GM19372 (cell line): Measurements from ENCODE around the gene INTS1.

Source experiments
- ATAC-seq: cut with Tn5 transposase; IDR thresholded peaks from one replicate; pipeline ENCODE4 v1.9.1; 2021; ENCODE audit warnings: mild to moderate bottlenecking, low read depth, moderate library complexity; ENCODE audit not compliant: unreplicated experiment

Gene INTS1

DNA sequence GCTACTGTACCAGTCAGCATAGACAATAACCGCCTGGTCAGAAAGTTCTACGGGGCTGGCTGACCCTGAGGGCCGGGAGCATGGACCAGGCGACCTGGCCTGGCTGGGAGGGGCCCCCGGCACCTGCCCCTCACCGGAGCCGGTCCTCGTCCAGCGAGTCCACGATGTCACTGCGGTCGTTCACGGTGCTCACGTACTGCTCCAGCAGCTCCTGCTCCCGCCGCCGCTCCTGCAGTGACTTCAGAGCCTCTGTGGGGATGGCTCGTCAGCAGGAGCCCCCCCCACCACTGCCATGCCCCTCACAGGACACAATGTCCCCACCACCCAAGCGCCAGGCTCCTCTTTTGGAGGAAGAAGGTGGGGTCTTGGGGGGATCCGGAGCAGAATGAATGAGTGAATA lies 67.6 kb downstream of the INTS1 start:
- ATAC-seq, result no peak

GRCh38 chr7:1434891-1435670 lies 69.1 kb downstream of the INTS1 start:
- no peak for ATAC-seq

DNA sequence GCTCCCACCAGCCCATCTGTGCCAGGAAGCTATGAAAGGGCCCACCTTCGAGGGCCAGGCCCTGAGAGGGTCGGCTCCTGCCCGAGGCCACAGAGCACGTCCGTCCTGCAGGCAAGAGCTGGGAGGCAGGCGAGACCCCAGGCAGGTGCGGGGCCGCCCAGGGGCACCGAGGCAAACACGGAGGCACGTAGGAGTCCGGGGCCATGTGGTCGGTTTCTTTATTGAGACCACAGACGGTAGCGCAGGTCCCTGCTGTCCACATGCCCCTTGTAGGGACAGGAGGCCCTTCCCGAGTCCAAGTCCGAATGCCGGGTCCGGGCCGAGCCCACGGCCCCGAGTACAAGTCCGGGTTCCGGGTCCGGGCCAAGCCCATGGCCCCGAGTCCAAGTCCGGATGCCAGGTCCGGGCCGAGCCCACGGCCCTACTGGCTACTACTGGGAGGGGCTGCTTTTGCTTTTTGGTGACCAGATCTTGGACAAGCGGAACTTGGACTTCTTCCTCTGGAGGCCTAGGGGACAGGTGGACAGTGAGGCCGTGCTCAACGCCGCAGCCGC lies 69.9 kb downstream of the INTS1 start:
- ATAC-seq, result no peak

- ATAC-seq, result no peak
These were observed 70.9 kb downstream of the INTS1 start for GRCh38 chr7:1433128-1433920.

- no peak for ATAC-seq
These were observed 71.6 kb downstream of the INTS1 start for GRCh38 chr7:1432411-1433082.

DNA sequence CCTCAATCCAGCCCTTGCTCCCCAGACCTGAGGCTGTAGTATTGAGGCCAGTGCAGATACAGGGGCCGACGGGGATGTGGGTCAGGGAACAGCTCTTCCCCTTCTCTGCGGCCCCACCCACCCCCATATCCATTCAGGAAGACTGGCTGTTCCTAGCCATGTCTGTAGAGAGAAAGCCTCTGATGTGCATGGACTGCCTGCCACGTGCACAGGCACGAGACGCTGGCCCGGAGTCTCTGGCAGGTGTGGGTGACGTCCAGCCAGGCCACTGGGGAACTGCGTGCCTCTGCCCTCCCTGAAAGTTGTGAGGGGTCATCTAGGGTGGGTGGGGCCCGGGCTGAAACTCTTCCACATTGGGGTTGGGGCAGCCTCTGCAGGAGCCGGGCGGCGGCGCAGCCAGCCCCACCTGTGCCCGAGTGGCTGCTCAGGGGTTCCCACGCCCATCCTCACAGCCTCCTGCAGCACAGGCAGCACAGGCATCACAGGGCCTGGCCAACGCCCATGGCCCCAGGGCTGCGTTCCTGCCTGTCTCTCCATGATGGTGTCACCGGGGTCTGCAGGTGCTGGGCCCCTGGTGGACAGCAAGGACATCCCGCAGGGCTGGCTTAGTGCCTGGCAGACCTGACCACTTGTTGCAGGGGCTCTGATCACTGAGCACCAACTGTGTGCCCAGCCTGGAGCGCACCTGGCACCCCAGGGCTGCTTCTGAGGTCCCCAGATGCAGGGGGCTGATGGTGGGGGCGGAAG lies 72.4 kb downstream of the INTS1 start:
- no peak for ATAC-seq

DNA sequence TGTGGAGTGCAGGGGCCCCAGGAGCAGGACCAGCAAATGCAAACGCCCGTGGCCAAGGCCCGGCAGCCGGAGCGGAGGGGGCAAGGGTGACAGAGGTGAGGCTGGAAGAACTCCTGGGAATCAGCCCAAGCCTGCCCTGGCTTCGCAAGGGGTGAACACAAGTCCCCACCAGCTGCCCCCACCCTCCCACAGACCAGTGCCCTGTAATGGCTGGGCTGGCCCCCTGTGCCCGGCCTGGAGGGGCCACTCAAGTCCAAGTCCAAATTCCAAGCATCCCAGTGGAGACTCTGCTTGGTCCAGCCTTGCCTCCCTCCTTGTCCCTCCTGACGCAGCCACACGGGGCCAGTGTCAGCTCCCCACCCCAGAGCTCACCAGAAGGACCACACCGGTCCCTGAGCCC lies 73.0 kb downstream of the INTS1 start:
- no peak for ATAC-seq

DNA sequence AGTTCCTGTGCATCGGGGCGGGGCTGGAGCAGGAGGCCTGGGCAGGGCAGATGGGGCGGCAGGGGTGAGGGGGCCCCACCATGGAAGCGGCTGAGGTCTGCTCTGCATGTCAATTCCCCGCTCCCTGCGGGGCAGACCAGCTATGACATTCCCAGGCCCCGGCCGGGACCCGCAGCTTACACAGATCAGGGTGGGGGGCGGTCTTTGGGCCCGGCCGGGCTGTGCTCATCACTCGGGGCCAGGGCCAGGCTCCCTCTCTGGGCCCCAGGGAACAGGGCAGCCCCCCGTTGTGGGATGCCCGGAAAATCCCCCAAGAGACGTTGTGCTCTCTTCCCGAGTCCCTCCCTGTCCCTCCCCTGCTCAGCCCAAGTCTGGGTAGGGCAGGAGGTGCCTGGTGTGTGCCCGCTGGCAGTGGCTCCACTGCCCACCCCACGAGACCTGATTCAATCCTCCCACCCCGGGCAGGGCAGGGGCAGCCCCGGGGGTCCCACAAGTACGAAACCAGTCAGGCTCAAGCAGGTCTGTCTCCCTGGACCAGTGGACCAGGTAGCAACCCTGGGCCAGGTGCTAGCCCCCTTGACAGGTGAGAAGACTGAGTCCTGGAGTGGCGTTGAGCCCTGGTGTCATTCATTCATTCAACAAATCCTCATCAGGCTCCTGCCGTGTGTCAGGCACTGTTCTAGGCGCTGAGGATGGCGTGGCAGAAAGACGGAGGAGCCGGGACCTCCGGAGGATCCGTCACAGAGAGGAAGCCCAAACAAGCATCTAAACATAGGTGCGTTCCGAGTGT lies 73.9 kb downstream of the INTS1 start:
- no peak for ATAC-seq

GRCh38 chr7:1428941-1429501 lies 75.2 kb downstream of the INTS1 start:
- no peak for ATAC-seq

- no peak for ATAC-seq
These were observed 77.0 kb downstream of the INTS1 start for GRCh38 chr7:1427064-1427657.

DNA sequence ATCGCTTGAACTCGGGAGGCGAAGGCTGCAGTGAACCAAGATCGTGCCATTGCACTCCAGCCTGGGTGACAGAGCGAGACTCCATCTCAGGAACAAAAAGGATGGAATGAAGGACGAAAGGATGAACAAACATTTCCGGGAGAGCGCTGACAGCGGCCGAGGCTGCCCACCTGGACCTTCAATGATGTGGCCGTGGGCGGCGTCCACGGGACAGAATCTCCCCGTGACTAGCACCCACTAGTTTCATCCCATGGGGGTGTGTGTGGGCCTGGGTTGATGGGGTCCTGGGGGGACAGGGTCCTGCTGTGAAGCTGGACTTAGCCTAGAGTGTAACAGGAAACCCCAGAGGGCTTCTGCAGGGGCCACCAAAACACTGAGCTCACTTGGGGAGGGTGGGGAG lies 77.7 kb downstream of the INTS1 start:
- no peak for ATAC-seq

DNA sequence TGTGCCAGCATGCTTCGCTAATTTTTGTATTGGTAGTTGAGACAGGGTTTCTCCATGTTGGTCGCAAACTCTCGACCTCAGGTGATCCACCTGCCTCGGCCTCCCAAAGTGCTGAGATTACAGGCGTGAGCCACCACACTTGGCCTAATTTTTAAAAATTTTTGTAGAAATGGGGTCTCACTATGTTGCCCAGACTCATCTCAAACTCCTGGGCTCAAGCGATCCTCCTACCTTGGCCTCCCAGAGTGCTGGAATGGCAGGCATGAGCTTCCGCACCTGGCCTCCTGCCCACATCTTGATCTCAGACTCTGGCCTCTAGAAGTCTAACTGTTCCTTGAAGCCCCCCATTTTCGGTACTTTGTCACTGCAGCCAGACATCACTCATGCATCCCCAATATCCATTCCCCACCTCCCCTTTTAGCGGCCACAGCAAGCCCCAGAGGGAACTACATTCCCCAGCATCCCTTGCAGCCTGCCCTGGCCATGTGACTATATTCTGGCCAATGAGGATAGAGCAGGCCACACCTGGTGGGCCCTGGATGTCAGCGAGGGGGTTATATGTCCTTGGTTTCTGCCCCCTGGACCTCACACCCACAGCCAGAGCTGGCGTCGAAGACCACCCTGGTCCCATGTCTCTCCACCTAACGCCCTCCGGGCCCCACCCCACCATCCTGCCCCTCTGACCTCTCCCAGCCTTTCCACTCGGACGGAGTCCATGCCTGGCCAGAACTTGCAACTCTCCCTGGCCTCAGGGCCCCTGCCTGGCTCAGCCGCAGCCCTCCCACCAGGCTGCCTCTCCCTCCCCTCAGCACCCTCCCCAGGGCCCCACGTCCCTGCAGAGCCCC lies 78.7 kb downstream of the INTS1 start:
- ATAC-seq, result no peak

- no peak for ATAC-seq
These were observed 80.1 kb downstream of the INTS1 start for GRCh38 chr7:1424041-1424440.

- ATAC-seq, result no peak
These were observed 80.9 kb downstream of the INTS1 start for GRCh38 chr7:1423264-1423811.

DNA sequence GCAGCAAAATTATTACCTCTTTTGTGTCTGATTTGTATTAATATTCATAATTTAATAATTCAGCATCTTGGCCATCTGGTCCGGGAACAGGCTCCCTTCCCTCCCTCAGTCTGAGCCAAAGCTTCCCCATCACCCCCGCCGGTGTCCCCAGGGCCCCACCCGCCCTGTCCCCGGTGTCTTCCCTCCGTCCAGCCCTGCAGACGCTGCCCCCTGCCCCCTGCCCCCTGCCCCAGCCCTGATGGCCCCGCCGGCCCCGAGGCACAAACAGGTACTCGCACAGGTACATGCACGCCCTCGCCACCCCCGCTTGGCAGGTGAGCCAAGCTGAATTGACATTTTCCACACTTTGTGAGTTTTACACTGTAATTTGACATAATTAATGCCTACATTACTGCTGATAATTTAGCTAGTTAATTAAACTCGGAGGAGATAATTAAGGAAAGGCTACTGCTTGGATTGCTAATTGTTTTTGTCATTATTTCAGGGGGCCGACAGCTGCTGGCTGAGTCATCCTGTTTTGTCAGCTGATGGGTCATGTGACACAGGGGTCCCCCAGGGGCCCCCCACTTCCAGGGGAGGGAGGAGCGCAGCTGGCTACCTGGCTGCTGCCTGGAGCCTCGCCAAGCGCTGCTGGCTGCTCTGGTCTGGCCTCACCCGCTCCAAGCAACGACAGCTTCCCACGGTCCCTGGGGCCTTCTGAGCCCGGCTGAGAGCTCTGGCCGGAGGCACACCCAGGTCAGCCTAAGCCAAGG lies 81.5 kb downstream of the INTS1 start:
- ATAC-seq, result no peak

DNA sequence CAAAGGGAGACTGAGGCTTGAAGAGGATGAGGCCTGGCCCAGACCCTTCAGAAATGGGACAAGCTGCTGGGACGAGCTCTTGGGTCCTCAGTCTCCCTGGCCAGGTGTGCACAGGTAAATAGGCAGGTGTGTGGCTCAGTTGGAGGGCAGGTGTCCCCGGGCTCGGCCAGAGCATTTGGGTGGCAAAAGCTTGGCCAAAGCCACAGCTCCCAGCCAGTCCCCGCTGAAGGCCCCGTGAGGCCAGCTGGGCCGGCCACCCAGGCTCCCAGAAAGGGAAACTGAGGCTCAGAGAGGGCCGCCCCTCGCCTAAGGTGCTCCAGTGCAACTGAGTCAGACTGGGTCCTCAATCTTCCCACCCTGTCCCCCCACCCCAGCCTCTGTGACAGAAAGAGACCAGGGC lies 82.2 kb downstream of the INTS1 start:
- no peak for ATAC-seq
